BLaER1 (cell line): ENCODE results near the gene EMX1.
A peak's percentile ranks its signal among the peaks of the same experiment; 100 is the strongest.

Source experiments
- H3K27ac ChIP-seq: shearing (Covaris generic); formaldehyde crosslinking; 2 replicates; pipeline ENCODE4 v1.8.1; 2022
- H3K27me3 ChIP-seq: shearing (Covaris generic); formaldehyde crosslinking; 2 replicates; pipeline ENCODE4 v1.8.1; 2022
- H3K36me3 ChIP-seq: shearing (Covaris generic); formaldehyde crosslinking; 2 replicates; pipeline ENCODE4 v1.8.1; 2022
- H3K4me1 ChIP-seq: shearing (Covaris generic); formaldehyde crosslinking; 2 replicates; pipeline ENCODE4 v1.8.1; 2022
- H3K4me2 ChIP-seq: shearing (Covaris generic); formaldehyde crosslinking; 2 replicates; pipeline ENCODE4 v1.8.1; 2022
- H3K4me3 ChIP-seq: shearing (Covaris generic); formaldehyde crosslinking; 2 replicates; pipeline ENCODE4 v1.8.1; 2022
- H3K9ac ChIP-seq: shearing (Covaris generic); formaldehyde crosslinking; 2 replicates; pipeline ENCODE4 v1.8.1; 2022
- H3K9me3 ChIP-seq: shearing (Covaris generic); formaldehyde crosslinking; 2 replicates; pipeline ENCODE4 v1.8.1; 2022
- H4K20me1 ChIP-seq: shearing (Covaris generic); formaldehyde crosslinking; 2 replicates; pipeline ENCODE4 v1.8.1; 2022
- Cebpa-rat ChIP-seq: shearing (Covaris generic); IDR thresholded peaks from 2 replicates; pipeline ENCODE4 v1.8.1; 2022

The EMX1 gene

DNA sequence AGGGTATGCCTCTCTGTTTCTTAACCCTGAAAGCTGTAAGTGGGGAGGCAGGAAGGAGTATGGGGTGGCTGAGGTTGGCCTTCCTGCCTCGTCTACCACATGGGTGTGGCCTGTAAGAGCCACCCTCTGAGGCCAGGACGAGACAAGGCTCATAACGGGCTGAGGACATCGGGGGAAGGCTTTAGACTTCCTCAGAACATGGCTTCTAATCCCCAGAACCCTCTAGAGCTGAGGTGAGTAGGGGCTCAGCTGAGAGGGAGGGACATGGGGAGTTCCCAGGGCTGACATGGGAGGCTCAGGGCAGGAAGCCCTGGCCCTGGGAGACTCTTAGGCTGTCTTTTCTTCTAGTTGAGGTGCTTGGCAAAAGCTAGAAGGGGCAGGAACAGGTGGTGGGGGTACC, 36.7 kb downstream of the EMX1 start:
- H3K36me3 ChIP-seq: no peaks in the 10 kb centered on the region
- peak overlapping the region; percentile 68 for H3K9ac ChIP-seq
- H3K4me2 ChIP-seq: peak overlapping the region; percentile 94
- peak overlapping the region; percentile 47 for H3K4me3 ChIP-seq
- no peak for TF ChIP-seq Cebpa-rat
- no peaks in the 10 kb centered on the region for H3K9me3 ChIP-seq
- H3K4me1 ChIP-seq: peaks cover 41% of the 10 kb centered on the region
- no peaks in the 10 kb centered on the region for H3K27me3 ChIP-seq
- H3K27ac ChIP-seq: peak overlapping the region; percentile 86
- no peaks in the 10 kb centered on the region for H4K20me1 ChIP-seq

DNA sequence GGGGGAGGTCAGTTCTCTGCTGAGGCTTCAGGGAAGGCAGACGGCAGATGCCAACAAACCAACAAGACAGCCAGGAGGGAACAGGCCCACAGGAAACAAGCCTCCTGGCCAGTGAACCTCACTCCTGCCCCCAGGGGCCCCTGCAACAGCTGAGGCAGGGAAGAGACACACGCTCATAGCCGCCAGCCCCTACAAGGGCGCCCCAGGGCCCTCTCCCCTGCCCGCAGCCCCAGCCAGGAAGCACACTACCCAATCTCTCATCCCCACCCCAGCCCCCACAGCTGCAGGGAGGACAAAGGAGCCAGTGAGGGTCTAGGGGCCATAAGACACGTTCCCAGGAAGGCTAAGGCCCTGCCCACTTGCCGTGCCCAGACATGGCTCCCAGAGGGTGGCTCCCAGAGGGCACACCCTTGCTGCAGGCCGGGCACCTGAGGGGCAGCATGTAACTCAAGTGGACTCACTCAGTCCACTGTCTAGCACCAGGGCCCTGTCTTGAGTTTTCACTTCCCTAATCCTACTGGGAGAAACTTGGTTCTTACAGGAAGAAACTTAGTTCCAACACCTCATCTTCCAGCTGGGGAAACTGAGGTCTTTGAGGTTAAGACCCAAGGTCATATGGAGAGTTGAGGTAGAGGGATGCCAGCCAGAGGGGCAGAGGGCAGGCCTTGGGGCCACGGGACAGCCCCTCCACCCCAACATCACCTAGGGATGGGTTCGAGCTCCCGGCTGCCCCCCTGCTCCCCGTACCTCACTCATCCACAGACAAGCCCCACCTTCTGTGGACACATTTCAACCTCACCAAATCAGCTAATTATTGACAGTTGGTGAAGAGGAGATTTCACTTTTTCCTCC, 37.3 kb downstream of the EMX1 start:
- Histone ChIP-seq H4K20me1 (no peaks in the 10 kb centered on the region), H3K4me1 (peaks cover 39% of the 10 kb centered on the region), H3K9ac (peak overlapping the region; percentile 68), H3K4me2 (peak overlapping the region; percentile 94), H3K9me3 (no peaks in the 10 kb centered on the region), H3K27ac (peak overlapping the region; percentile 86), H3K4me3 (peak overlapping the region; percentile 47), H3K36me3 (no peaks in the 10 kb centered on the region), H3K27me3 (no peaks in the 10 kb centered on the region)
- no peak for TF ChIP-seq Cebpa-rat

DNA sequence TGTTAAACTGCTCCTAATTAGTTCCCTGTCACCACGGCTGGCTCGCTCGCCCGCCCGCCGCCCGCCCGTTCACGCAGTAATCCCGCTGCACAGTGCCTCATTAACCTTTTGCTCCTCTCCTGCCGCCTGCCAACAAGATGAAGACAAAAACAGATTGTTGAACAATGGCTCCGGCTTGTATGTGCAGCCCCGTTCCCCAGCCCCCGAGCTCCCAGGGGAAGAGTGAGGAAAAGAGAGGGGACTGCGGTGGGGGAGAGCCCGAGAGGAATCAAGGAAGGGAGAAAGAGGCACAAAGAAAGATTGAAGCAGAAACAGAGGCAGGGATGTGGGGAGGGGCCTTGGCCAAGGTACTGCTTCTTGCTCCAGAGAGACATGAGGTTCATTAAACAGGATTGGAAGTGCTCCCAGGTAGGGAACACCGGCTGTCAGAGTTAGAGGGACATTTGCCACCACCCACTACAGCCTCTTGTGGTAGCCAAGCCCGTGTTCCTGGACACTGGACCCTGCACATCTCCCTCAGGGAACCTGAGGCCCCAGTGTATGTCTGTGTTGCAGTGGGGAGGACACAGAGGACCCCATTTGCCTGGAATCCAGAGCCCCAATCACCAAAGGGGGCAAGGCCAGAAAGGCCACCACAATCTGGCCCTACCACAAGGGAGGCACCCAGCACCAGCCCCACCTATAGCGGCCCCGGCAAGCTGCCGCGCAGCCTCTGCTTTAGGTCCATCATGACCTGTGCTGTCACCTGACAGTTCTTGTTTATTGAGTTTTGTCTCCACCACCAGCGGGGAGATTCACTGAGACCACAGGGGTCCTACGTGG, 38.1 kb downstream of the EMX1 start:
- no peaks in the 10 kb centered on the region for H3K9me3 ChIP-seq

DNA sequence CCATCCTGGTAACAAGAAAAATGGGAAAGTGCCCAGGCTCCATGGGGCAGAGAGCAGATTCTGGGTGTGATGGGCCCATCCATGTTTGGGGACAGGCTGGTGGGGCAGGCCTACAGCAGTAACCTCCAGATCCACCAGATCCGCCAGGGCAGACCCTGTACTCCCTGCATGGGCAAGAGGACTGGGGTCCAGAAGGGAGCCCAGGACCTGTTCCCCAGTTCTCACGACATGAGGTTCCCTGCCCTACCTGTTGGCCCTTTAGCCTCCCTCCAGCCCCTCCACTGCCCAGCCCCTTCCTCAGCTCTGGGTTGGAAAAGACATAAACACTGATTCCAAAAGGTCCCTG, 38.7 kb downstream of the EMX1 start:
- Histone ChIP-seq H3K4me3 (no peak overlapping the region), H3K9ac (no peak overlapping the region)
- TF ChIP-seq Cebpa-rat: no peak

More for the DNA sequence above, 38.1 kb downstream of the EMX1 start:
- Histone ChIP-seq H4K20me1 (no peaks in the 10 kb centered on the region), H3K4me3 (peak overlapping the region; percentile 47), H3K9ac (peak overlapping the region; percentile 68; the same call in 1 of the 2 replicates), H3K4me2 (peak overlapping the region; percentile 94), H3K36me3 (no peaks in the 10 kb centered on the region), H3K27me3 (no peaks in the 10 kb centered on the region), H3K27ac (peak overlapping the region; percentile 86), H3K4me1 (peaks cover 44% of the 10 kb centered on the region)
- no peak for TF ChIP-seq Cebpa-rat

DNA sequence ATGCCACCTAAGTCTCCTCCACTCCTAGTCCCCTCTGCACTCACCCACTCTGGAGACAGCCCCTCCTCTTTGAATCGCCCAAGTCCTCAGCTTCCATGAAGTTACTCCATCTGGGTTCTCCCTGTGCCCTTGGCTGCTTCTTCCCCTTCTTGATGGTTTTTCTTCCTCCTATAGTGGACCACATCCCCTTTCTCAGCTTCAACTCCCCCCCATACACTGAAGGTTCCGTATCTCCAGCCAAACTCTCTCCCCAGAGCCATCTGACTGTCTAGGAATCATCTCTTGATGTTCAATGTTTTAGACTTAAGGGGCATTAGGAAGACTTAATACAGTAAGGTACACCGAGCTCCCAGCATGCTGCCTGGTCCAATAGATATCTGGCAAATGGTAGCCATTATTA, 39.6 kb downstream of the EMX1 start:
- peaks cover 9% of the 10 kb centered on the region; the same call in 1 of the 2 replicates for H4K20me1 ChIP-seq
- no peaks in the 10 kb centered on the region for H3K27me3 ChIP-seq
- no peak overlapping the region for H3K27ac ChIP-seq
- H3K4me1 ChIP-seq: peaks cover 56% of the 10 kb centered on the region
- H3K4me2 ChIP-seq: peak overlapping the region; percentile 2; the same call in 1 of the 2 replicates
- H3K4me3 ChIP-seq: no peak overlapping the region
- H3K9ac ChIP-seq: no peak overlapping the region
- no peaks in the 10 kb centered on the region for H3K9me3 ChIP-seq
- no peak for TF ChIP-seq Cebpa-rat
- no peaks in the 10 kb centered on the region for H3K36me3 ChIP-seq

More for the DNA sequence above, 38.7 kb downstream of the EMX1 start:
- no peaks in the 10 kb centered on the region for H3K27me3 ChIP-seq
- H3K4me1 ChIP-seq: peaks cover 50% of the 10 kb centered on the region
- H3K36me3 ChIP-seq: no peaks in the 10 kb centered on the region
- no peaks in the 10 kb centered on the region for H4K20me1 ChIP-seq
- H3K4me2 ChIP-seq: peak overlapping the region; percentile 94
- H3K9me3 ChIP-seq: no peaks in the 10 kb centered on the region
- H3K27ac ChIP-seq: no peak overlapping the region; the same call in 1 of the 2 replicates

DNA sequence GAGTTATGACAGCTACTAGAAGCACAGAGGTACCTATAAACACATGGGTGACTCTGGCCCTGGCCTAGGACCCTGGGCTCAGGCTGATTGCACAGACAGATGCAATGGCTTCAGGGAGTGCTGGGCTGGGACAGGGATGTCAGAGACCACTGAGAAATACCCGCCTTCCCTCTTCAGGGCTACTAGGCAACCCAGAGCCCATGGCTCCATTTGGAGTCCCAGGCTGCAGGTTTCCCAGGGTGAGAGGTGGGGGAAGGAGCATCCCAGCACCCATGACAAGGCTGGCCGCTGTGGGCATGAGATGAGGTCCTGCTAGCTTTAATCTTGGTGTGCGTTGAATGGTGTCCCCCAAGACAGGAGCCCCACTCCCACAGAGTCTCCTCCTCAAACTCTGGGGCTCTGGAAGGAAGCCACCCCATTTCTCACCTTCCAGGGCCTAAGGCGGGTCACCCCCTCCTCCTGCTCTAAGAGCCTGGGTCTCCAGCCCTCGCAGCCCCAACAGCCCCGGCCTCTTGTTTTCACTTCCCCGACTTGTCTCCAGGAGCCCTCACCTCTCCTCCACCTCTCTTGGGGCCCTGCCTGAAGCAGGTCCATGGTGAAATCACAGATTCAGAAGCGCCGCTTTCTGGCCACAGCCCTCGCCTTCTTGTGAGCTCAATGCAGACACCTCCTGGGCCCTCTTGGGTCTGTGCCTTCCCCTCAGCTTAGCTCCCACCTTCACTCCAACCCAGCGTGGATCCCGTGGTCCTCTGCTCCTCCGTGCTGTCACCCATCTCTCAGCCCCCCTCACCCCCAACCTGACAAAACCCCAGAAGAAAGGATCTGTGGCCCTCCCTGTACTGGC, 41.4 kb downstream of the EMX1 start:
- TF ChIP-seq Cebpa-rat: no peak
- no peak overlapping the region for H3K9ac ChIP-seq
- peaks cover 10% of the 10 kb centered on the region; the same call in 1 of the 2 replicates for H4K20me1 ChIP-seq
- H3K4me2 ChIP-seq: no peak overlapping the region
- no peaks in the 10 kb centered on the region for H3K9me3 ChIP-seq
- no peak overlapping the region for H3K4me3 ChIP-seq
- peaks cover 63% of the 10 kb centered on the region for H3K4me1 ChIP-seq
- no peak overlapping the region for H3K27ac ChIP-seq
- H3K36me3 ChIP-seq: no peaks in the 10 kb centered on the region
- no peaks in the 10 kb centered on the region for H3K27me3 ChIP-seq

DNA sequence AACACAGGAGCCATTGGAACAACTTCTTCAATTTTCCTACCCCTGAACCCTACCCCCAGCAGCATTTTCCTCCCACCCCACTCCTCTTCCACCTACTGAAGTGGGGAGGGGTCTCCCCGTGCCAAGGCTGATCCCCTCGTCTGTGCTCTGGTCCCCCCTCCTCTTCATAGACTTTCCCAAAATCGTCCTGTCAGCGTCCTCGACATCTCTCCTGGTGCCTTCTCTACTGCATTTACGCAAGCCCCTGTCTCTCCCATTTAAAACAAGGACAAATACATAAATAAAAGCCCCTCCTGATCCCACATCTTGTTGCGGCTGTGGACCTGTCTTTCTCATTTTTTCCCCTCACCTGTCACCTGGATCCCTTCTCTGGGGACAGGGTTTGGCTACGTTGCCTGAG, 42.2 kb downstream of the EMX1 start:
- Histone ChIP-seq H3K9ac (no peak overlapping the region), H4K20me1 (peaks cover 10% of the 10 kb centered on the region; the same call in 1 of the 2 replicates), H3K27ac (no peak overlapping the region), H3K4me1 (peaks cover 63% of the 10 kb centered on the region), H3K36me3 (no peaks in the 10 kb centered on the region), H3K27me3 (no peaks in the 10 kb centered on the region), H3K4me3 (no peak overlapping the region), H3K4me2 (no peak overlapping the region), H3K9me3 (no peaks in the 10 kb centered on the region)
- no peak for TF ChIP-seq Cebpa-rat

DNA sequence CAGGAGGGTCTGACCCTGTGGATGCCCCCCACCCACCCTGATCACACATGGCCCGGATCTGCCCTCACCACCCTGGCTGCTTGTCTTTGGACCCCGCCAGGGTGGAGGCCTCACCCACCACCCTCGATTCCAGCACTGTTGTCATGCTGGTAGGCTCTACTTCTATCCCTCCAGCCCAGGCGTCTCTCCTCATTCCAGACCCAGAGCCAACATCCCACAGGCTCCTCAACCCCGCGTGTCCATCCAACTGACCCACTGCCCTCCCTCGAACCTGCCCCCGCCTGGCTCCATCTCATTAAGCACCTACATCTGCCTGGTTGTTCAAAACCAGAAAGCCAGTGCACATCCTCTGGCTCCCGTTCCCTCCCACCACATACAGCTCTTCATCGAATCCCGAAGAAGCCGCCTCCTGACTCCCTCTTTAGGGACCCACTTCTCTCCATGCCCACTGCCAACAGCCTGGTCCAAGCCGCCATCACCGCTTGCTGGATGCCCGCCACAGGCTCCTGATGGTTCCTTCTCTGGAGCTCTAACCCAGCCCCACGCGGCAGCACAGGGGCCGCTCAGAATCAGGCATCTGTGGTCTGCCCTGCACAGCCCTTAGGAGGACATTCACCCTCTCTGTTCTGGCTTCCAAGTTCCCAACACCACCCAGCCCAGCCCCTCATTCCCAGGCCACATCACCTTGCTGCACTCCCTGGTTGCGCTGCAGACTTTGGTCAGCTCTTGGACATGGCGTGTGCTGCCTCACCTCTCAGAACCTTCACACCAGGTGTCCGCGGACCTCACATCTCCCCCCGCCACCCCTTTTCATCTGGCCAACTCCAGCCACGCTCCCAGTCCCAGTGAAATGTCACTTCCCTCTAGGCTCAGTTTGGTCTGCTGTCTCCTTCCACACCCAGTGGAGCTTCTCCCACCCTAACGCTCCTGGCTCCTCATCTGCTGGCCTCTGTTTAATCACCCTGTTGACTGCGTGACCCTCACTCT, 43.0 kb downstream of the EMX1 start:
- H3K27ac ChIP-seq: peak overlapping the region; percentile 60; the same call in 1 of the 2 replicates

More for the DNA sequence above, 43.0 kb downstream of the EMX1 start:
- no peak for TF ChIP-seq Cebpa-rat
- Histone ChIP-seq H3K4me2 (peak overlapping the region; percentile 81), H3K4me3 (no peak overlapping the region), H3K36me3 (no peaks in the 10 kb centered on the region), H3K9ac (peak overlapping the region; percentile 4; the same call in 1 of the 2 replicates), H3K9me3 (no peaks in the 10 kb centered on the region), H3K27me3 (no peaks in the 10 kb centered on the region), H3K4me1 (peaks cover 63% of the 10 kb centered on the region), H4K20me1 (peaks cover 10% of the 10 kb centered on the region; the same call in 1 of the 2 replicates)
